Heart right ventricle (tissue), 16 donors: ENCODE measurements around the gene S100B. TPM values are rescaled to one million over a fixed set of nuclear protein-coding genes. Genes with fewer than 3 reads are reported as not detected.

Experiments
- ATAC-seq, 8 donors: fragments of 200-7000 bp; cut with Tn5 transposase; one replicate each; pipeline ENCODE4 v1.9.1; 2020; ENCODE audit warnings: mild to moderate bottlenecking in 8 of 8, moderate library complexity in 8 of 8, moderate number of reproducible peaks in 1 of 8
- DNase-seq, 2 donors: peaks; one replicate each; pipeline ENCODE4 v3.0.0-alpha.2; 2020
- H3K27ac ChIP-seq, 10 donors: fragments of 200-600 bp; sonication (generic) in 2 of 10; one replicate each; pipeline versions ENCODE4 v1.5.0 to v1.8.0; 2020 to 2022; ENCODE audit warnings: mild to moderate bottlenecking in 3 of 10
- H3K27me3 ChIP-seq, 7 donors: fragments of 200-600 bp; one replicate each; pipeline ENCODE4 v1.8.0; 2021 to 2022; ENCODE audit warnings: mild to moderate bottlenecking in 2 of 7
- H3K36me3 ChIP-seq, 9 donors: fragments of 200-600 bp; sonication (generic) in 1 of 9; one replicate each; pipeline versions ENCODE4 v1.5.0 to v1.8.0; 2020 to 2022; ENCODE audit warnings: mild to moderate bottlenecking in 2 of 9
- H3K4me1 ChIP-seq, 9 donors: fragments of 200-600 bp; sonication (generic) in 1 of 9; one replicate each; pipeline versions ENCODE4 v1.5.0 to v1.8.0; 2020 to 2022; ENCODE audit warnings: mild to moderate bottlenecking in 4 of 9
- H3K4me3 ChIP-seq, 10 donors: fragments of 200-600 bp; sonication (generic) in 2 of 10; one replicate each; pipeline versions ENCODE4 v1.5.0 to v1.8.0; 2020 to 2022; ENCODE audit warnings: mild to moderate bottlenecking in 7 of 10, moderate library complexity in 2 of 10
- H3K9me3 ChIP-seq, 11 donors: fragments of 200-600 bp in 10 of 11; sonication (generic) in 2 of 11; one replicate each; pipeline versions ENCODE4 v1.5.0 to v1.8.0; 2013 to 2022; ENCODE audit warnings: mild to moderate bottlenecking in 2 of 11, control low read depth in 1 of 11, moderate library complexity in 1 of 11
- CTCF ChIP-seq, 9 donors: fragments of 200-600 bp; sonication (generic) in 2 of 9; IDR thresholded peaks; one replicate each; pipeline versions ENCODE4 v1.5.0 to v1.8.0; 2021 to 2022; ENCODE audit warnings: antibody characterized with exemption in 9 of 9, mild to moderate bottlenecking in 5 of 9, moderate library complexity in 1 of 9
- WGBS, 2 donors: extraction: QIAGEN DNeasy Blood & Tissue Kit; methylation state at CpG; one replicate each; pipeline ENCODE4 v1.1.7; 2013; ENCODE audit warnings: inconsistent platforms in 1 of 2; 5-methylcytosine and 5-hydroxymethylcytosine counted together
- intact Hi-C, 10 donors: fragments of 100-400 bp; cut with DNase I; formaldehyde crosslinking; loops; one replicate each; pipeline versions ENCODE4 v1.11.1 to v1.14.2; 2022
- polyA plus RNA-seq, 2 donors: library from polyadenylated mRNA; stranded (reverse); fragments of 200-250 nt; gene quantifications; one replicate each; pipeline ENCODE4 v1.2.3, GENCODE V29; 2013
- total RNA-seq, 10 donors: library from RNA; stranded (reverse); fragmentation: NEBNext Ultra II Directional in 3 of 10; extraction: Animal tissue kit (Norgen Biotek cat#: 25700) in 3 of 10; gene quantifications; one replicate each; pipeline versions ENCODE4 v1.2.1 to v1.2.4, GENCODE V29; 2021 to 2023
- donor health status: Arrhythmogenic right ventricular cardiomyopathy.
- donor health status: ischemic (EF 13 %, LVEDD 7.1; RV severe dilation, severe dysfunction).
- donor health status: healthy with polysubstance abuse.
- donor health status: DM: no; HTN: yes; CAD: no.
- donor health status: DM: no; HTN: no; CAD: no.
- donor health status: ischemic (EF 25% LVEDD 6.9; RV normal size, moderate dysfunction).
- donor health status: ischemic (EF 25% LVEDD 5.7; RV mildly dilated, moderate dysfunction).
- donor health status: healthy.
- donor health status: DM: yes; HTN: yes; CAD: no.
- donor health status: Ischemic cardiomyopathy.
- donor health status: ischemic (EF 35%, LVEDD 5.7; RV mildly dilated, moderate dysfunction).
- donor health status: nonischemic (EF 11% LVEDD 7.7; RV severe dilation, severe dysfunction).
- donor health status: DM: yes; HTN: yes; CAD: no.
- donor health status: PGD.
- donor health status: ischemic (EF 29% LVEDD 5.4; RV normal size, mild dysfunction).
- donor health status: nonischemic (EF 23%, LVEDD 6.1; RV moderate dilation, normal function).

The S100B gene
- total and polyA plus RNA-seq, 12 donors: 0.53 to 11.7 (median 3.6) TPM; not detected in 1

DNA sequence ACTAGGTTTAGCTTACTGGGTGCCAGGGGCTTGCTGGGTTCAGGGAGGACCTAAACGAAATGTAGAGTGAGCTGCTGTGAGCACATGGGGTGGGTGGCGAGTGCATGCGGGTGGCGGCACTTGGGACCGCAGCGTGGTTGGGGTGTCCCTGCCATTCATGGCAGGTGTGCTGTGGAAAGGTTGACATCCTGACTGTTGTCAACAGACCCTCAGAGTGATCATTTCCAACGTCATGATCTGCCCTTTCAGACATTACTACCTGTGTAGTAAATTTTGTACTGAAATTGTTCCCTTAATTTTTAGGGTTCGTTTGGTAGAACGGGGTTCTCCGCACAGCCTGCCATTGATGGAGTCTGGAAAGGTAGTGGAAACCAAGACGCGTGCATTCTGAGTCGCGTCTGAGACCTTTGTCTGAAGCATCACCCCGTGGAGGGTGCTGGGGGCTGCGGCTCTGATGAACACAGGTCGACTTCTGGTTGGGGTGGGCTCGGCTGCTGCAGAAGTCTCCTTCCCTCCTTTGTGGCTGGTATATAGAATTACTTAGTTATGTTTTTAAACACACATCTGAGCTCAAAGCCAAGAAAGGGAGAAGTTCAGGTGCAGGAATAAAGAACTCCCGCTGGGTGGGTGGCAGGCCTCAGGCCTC, 43.3 kb downstream of the S100B start:
- DNase-seq (no peak), ATAC-seq (no peak)
- TF ChIP-seq CTCF (IDR thresholded peaks at IDR 0.05): no peak
- 94% methylated on average over 19 of the region's 19 CpGs for WGBS, 2 donors
- Histone ChIP-seq H3K4me1 (peaks cover 0 to 21% (median 16%) of the 10 kb centered on the region in 9 donors), H3K27ac (no peak overlapping the region), H3K36me3 (peaks cover 0 to 98% (median 74%) of the 10 kb centered on the region in 9 donors), H3K4me3 (no peak overlapping the region), H3K27me3 (no peaks in the 10 kb centered on the region), H3K9me3 (no peaks in the 10 kb centered on the region)
- intact Hi-C loops: no loop called here

DNA sequence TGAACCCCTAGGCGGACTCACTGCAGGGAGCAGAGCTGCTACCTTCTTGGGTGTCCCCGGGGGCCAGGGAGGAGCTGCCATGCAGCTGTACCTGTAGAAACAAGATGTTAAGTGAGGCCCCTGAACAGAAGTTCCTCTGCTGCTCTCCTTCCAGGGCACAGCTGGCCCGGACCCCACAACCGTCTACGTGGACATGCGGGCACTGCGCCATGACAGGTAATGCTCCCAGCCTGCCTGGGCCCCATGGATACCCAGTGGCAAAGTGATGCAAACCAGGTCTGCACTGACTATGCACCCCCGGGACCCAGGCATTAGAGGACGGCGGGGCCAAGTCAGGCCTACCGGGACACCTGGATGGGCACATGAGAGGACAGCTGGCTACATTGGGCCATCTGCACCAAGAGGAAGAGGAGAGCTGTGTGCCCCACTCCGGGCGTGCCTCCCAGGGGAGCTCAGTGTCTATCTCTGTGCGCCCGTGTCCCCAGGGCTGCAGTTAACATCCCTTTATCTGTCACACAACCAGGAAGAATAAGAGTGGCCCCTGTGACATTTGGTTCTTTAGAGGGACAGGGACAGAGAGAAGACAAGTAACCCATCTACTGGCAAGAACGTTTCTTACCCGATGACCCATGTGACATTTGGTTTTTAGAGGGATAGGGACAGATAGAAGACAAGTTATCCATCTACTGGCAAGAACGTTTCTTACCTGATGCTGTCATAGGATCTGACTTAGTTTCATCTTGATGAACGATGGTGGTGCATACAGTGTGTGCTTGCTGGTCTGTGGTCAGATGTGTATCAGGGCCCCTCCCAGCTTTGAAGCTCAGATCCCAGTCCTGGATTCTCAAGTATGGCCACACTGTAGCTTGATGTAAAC, 44.1 kb downstream of the S100B start:
- no peak overlapping the region for H3K4me3 ChIP-seq
- peaks cover 0 to 26% (median 16%) of the 10 kb centered on the region in 9 donors for H3K4me1 ChIP-seq
- no peaks in the 10 kb centered on the region for H3K27me3 ChIP-seq
- intact Hi-C loops: no loop called here
- ATAC-seq (no peak), DNase-seq (no peak)
- peaks cover 0 to 98% (median 74%) of the 10 kb centered on the region in 9 donors for H3K36me3 ChIP-seq
- H3K9me3 ChIP-seq: no peaks in the 10 kb centered on the region
- no peak for TF ChIP-seq CTCF (IDR thresholded peaks at IDR 0.05)
- peak overlapping the region in 4 of 10 donors; percentile 33 to 73 (median 48) for H3K27ac ChIP-seq
- 90 to 92% methylated on average over 19 of the region's 19 CpGs for WGBS, 2 donors

- no peaks in the 10 kb centered on the region for H3K9me3 ChIP-seq
- peaks cover 0 to 98% (median 71%) of the 10 kb centered on the region in 9 donors for H3K36me3 ChIP-seq
- intact Hi-C loops: loop anchor here in 1 of 10 donors (5.0 kb wide), 1 partner anchor 38 kb away; no protein-coding TSS in a partner anchor
- H3K4me3 ChIP-seq: peak overlapping the region in 2 of 10 donors; percentile 1 to 20
- peaks cover 0 to 36% (median 18%) of the 10 kb centered on the region in 9 donors for H3K4me1 ChIP-seq
- H3K27me3 ChIP-seq: no peaks in the 10 kb centered on the region
- DNase-seq (no peak), ATAC-seq (peak in 5 of 8 donors; percentile 27 to 46 (median 30))
- WGBS, 2 donors: 52 to 54% methylated on average over 16 of the region's 16 CpGs
- peak overlapping the region in 9 of 10 donors; percentile 33 to 73 (median 56) for H3K27ac ChIP-seq
- TF ChIP-seq CTCF (IDR thresholded peaks at IDR 0.05): no peak
These were observed 45.4 kb downstream of the S100B start for GRCh38 chr21:46559291-46559983.

GRCh38 chr21:46557919-46558392, 46.9 kb downstream of the S100B start:
- Histone ChIP-seq H3K36me3 (peaks cover 0 to 98% (median 57%) of the 10 kb centered on the region in 9 donors), H3K27ac (peak overlapping the region in 1 of 10 donors; percentile 73), H3K27me3 (no peaks in the 10 kb centered on the region), H3K9me3 (no peaks in the 10 kb centered on the region), H3K4me1 (peaks cover 0 to 36% (median 18%) of the 10 kb centered on the region in 9 donors), H3K4me3 (no peak overlapping the region)
- intact Hi-C loops: loop anchor here in 1 of 10 donors (5.0 kb wide), 1 partner anchor 39 kb away; no protein-coding TSS in a partner anchor
- no peak for TF ChIP-seq CTCF (IDR thresholded peaks at IDR 0.05)
- DNase-seq: no peak
- no peak for ATAC-seq
- 95% methylated on average over 26 of the region's 26 CpGs for WGBS, 2 donors
